WI38 (cell line): Measurements from ENCODE around the gene MITF.
"Not testable (repeated sequence)": the region's sequence is repeated elsewhere in the genome, so short reads cannot be mapped to it uniquely, and the experiment has no call there.

Experiments
- H3K4me3 ChIP-seq: 2 replicates; pipeline ENCODE4 v1.5.1; 2011; ENCODE audit warnings: low read depth, mild to moderate bottlenecking, control low read depth, low read length
- CTCF ChIP-seq: IDR thresholded peaks from 2 replicates; pipeline ENCODE4 v1.5.1; 2012; ENCODE audit warnings: low read depth, mild to moderate bottlenecking, control low read depth, low read length

The MITF gene

GRCh38 chr3:69913422-69913821, 174.2 kb downstream of the MITF start:
- no peak overlapping the region for H3K4me3 ChIP-seq
- no peak for TF ChIP-seq CTCF

GRCh38 chr3:69914395-69914794, 175.1 kb downstream of the MITF start:
- H3K4me3 ChIP-seq: no peak overlapping the region
- no peak for TF ChIP-seq CTCF

GRCh38 chr3:69915726-69916125, 176.5 kb downstream of the MITF start:
- H3K4me3 ChIP-seq: no peak overlapping the region
- no peak for TF ChIP-seq CTCF

GRCh38 chr3:69920009-69920408, 180.7 kb downstream of the MITF start:
- not testable (repeated sequence) for H3K4me3 ChIP-seq
- TF ChIP-seq CTCF: 0 out of 2 replicates have a peak, but pooled peaks have one; percentile 12

- no peak overlapping the region for H3K4me3 ChIP-seq
- no peak for TF ChIP-seq CTCF
Measured at GRCh38 chr3:69921651-69922050, 182.4 kb downstream of the MITF start.

GRCh38 chr3:69922521-69923000, 183.3 kb downstream of the MITF start:
- no peak for TF ChIP-seq CTCF
- no peak overlapping the region for H3K4me3 ChIP-seq

- no peak for TF ChIP-seq CTCF
- H3K4me3 ChIP-seq: no peak overlapping the region
Measured at GRCh38 chr3:69925506-69925905, 186.2 kb downstream of the MITF start.
